Astrocyte of the cerebellum (primary cell): Measurements from ENCODE around the gene JAKMIP1.

Experiments
- DNase-seq: peaks from one replicate; pipeline ENCODE4 v3.0.0-alpha.2; 2011; ENCODE audit warnings: low read depth
- H3K4me3 ChIP-seq: 2 replicates; pipeline ENCODE4 v1.5.1; 2011; ENCODE audit warnings: mild to moderate bottlenecking, low read depth, low read length, moderate library complexity
- CTCF ChIP-seq: IDR thresholded peaks from 2 replicates; pipeline ENCODE4 v1.5.1; 2012; ENCODE audit warnings: low read length, low read depth, moderate library complexity, mild to moderate bottlenecking; ENCODE audit errors: missing control alignments
- in situ Hi-C: cut with HindIII; loops from 2 replicates; pipeline ENCODE4 v1.10.0; 2017; ENCODE audit warnings: low sequenced_read_pairs

The JAKMIP1 gene

GRCh38 chr4:6233929-6234328 is 33.6 kb upstream of the JAKMIP1 start:
- no peak for DNase-seq
- H3K4me3 ChIP-seq = no peak overlapping the region
- in situ Hi-C loops = no loop called here
- no peak for TF ChIP-seq CTCF

GRCh38 chr4:6232836-6233785 is 32.8 kb upstream of the JAKMIP1 start:
- no peak for DNase-seq
- H3K4me3 ChIP-seq = no peak overlapping the region
- in situ Hi-C loops = no loop called here
- TF ChIP-seq CTCF = no peak

GRCh38 chr4:6231663-6232165 is 31.4 kb upstream of the JAKMIP1 start:
- no peak overlapping the region for H3K4me3 ChIP-seq
- TF ChIP-seq CTCF = no peak
- in situ Hi-C loops = no loop called here
- no peak for DNase-seq

GRCh38 chr4:6230827-6231662 is 30.7 kb upstream of the JAKMIP1 start:
- DNase-seq = no peak
- no peak overlapping the region for H3K4me3 ChIP-seq
- in situ Hi-C loops = no loop called here
- TF ChIP-seq CTCF = no peak

GRCh38 chr4:6230502-6230785 is 30.1 kb upstream of the JAKMIP1 start:
- DNase-seq = no peak
- in situ Hi-C loops = no loop called here
- H3K4me3 ChIP-seq = no peak overlapping the region
- no peak for TF ChIP-seq CTCF

- DNase-seq = no peak
- in situ Hi-C loops = no loop called here
- no peak for TF ChIP-seq CTCF
- no peak overlapping the region for H3K4me3 ChIP-seq
Measured at GRCh38 chr4:6229671-6230501, 29.5 kb upstream of the JAKMIP1 start.
